HepG2 (cell line): ENCODE data around the gene NKX2-2. TPM values are rescaled to one million over a fixed set of nuclear protein-coding genes. Genes with fewer than 3 reads are reported as not detected.

ENCODE experiments used
- FOXK1 ChIP-seq: sonication (generic); formaldehyde crosslinking; IDR thresholded peaks from 2 replicates; pipeline ENCODE4 v1.4.0; 2020; ENCODE audit warnings: low read depth, missing genetic modification reagents, borderline replicate concordance
- FOXP1 ChIP-seq, 2 experiments: fragments of 450-650 bp in 1 of 2; IDR thresholded peaks; 2 replicates each; pipeline ENCODE4 v1.6.1; 2017 to 2018; ENCODE audit warnings: antibody characterized with exemption in 1 of 2
- GABPA ChIP-seq, 2 experiments: IDR thresholded peaks; 2 replicates each; pipeline ENCODE4 v1.6.1; 2011 to 2016; ENCODE audit warnings: low read depth in 2 of 2, low read length in 1 of 2, missing biosample characterization in 1 of 2, missing genetic modification characterization in 1 of 2
- GABPB1 ChIP-seq: IDR thresholded peaks from 2 replicates; pipeline ENCODE4 v1.6.1; 2016; ENCODE audit warnings: mild to moderate bottlenecking, missing genetic modification reagents, moderate library complexity, missing compliant biosample characterization
- HMGXB4 ChIP-seq, 2 experiments: sonication (generic) in 1 of 2; formaldehyde crosslinking in 1 of 2; IDR thresholded peaks; 2 replicates each; pipeline versions ENCODE4 v1.4.0 to v1.6.1; 2018 to 2020; ENCODE audit warnings: missing genetic modification reagents in 2 of 2, borderline replicate concordance in 1 of 2, low read depth in 1 of 2, mild to moderate bottlenecking in 1 of 2, missing biosample characterization in 1 of 2
- HNF1B ChIP-seq: sonication (generic); formaldehyde crosslinking; IDR thresholded peaks from 2 replicates; pipeline ENCODE4 v1.5.1; 2020; ENCODE audit warnings: mild to moderate bottlenecking, moderate library complexity, missing genetic modification reagents
- KDM4B ChIP-seq: sonication (generic); formaldehyde crosslinking; IDR thresholded peaks from 2 replicates; pipeline ENCODE4 v1.4.0; 2020; ENCODE audit warnings: missing genetic modification reagents
- MIXL1 ChIP-seq: IDR thresholded peaks from 2 replicates; pipeline ENCODE4 v1.6.1; 2016
- MLX ChIP-seq: IDR thresholded peaks from 2 replicates; pipeline ENCODE4 v1.6.1; 2016
- MYNN ChIP-seq: sonication (generic); formaldehyde crosslinking; IDR thresholded peaks from 2 replicates; pipeline ENCODE4 v1.4.0; 2020; ENCODE audit warnings: mild to moderate bottlenecking, low read depth, missing genetic modification reagents
- NCOA2 ChIP-seq: sonication (generic); formaldehyde crosslinking; IDR thresholded peaks from 2 replicates; pipeline ENCODE4 v1.8.0; 2022; ENCODE audit warnings: inconsistent platforms
- NR2C2 ChIP-seq: sonication (generic); formaldehyde crosslinking; IDR thresholded peaks from 2 replicates; pipeline ENCODE4 v1.4.0; 2020; ENCODE audit warnings: missing genetic modification reagents, mild to moderate bottlenecking, moderate library complexity, borderline replicate concordance
- NRL ChIP-seq: sonication (generic); formaldehyde crosslinking; IDR thresholded peaks from 2 replicates; pipeline ENCODE4 v1.5.0; 2020; ENCODE audit warnings: missing genetic modification reagents, mild to moderate bottlenecking, moderate library complexity, borderline replicate concordance
- ONECUT2 ChIP-seq: sonication (generic); formaldehyde crosslinking; IDR thresholded peaks from 2 replicates; pipeline ENCODE4 v1.4.0; 2020; ENCODE audit warnings: missing genetic modification reagents
- PCBP1 ChIP-seq: fragments of 200-400 bp; formaldehyde crosslinking; IDR thresholded peaks from 2 replicates; pipeline ENCODE4 v1.6.1; 2017; ENCODE audit warnings: mild to moderate bottlenecking, low read depth, low read length, borderline replicate concordance
- PRPF4 ChIP-seq: fragments of 200-400 bp; formaldehyde crosslinking; IDR thresholded peaks from 2 replicates; pipeline ENCODE4 v1.6.1; 2016; ENCODE audit warnings: low read length, low read depth; ENCODE audit not compliant: poor library complexity, severe bottlenecking
- SALL1 ChIP-seq: sonication (generic); formaldehyde crosslinking; IDR thresholded peaks from 2 replicates; pipeline ENCODE4 v1.8.0; 2022; ENCODE audit warnings: mild to moderate bottlenecking, missing genetic modification reagents
- SIX1 ChIP-seq: sonication (generic); formaldehyde crosslinking; IDR thresholded peaks from 2 replicates; pipeline ENCODE4 v1.4.0; 2020; ENCODE audit warnings: missing genetic modification reagents, borderline replicate concordance
- STAG1 ChIP-seq: sonication (generic); formaldehyde crosslinking; IDR thresholded peaks from 2 replicates; pipeline ENCODE4 v1.4.0; 2020; ENCODE audit warnings: missing genetic modification reagents
- TEAD3 ChIP-seq: optimal IDR thresholded peaks from 2 replicates; pipeline ENCODE3; 2016; ENCODE audit warnings: borderline replicate concordance
- ZBTB21 ChIP-seq: sonication (generic); formaldehyde crosslinking; IDR thresholded peaks from 2 replicates; pipeline ENCODE4 v1.4.0; 2020; ENCODE audit warnings: missing genetic modification reagents
- ZFY ChIP-seq: sonication (generic); formaldehyde crosslinking; IDR thresholded peaks from 2 replicates; pipeline ENCODE4 v1.4.0; 2020; ENCODE audit warnings: missing genetic modification reagents
- ZNF33A ChIP-seq: sonication (generic); formaldehyde crosslinking; IDR thresholded peaks from 2 replicates; pipeline ENCODE4 v1.5.1; 2020; ENCODE audit warnings: missing genetic modification reagents, mild to moderate bottlenecking, moderate library complexity, borderline replicate concordance
- ZNF414 ChIP-seq: sonication (generic); formaldehyde crosslinking; IDR thresholded peaks from 2 replicates; pipeline ENCODE4 v1.5.0; 2020; ENCODE audit warnings: missing genetic modification reagents
- ZNF501 ChIP-seq: sonication (generic); formaldehyde crosslinking; IDR thresholded peaks from 2 replicates; pipeline ENCODE4 v1.5.1; 2020; ENCODE audit warnings: mild to moderate bottlenecking, moderate library complexity, missing genetic modification reagents
- ZNF616 ChIP-seq: sonication (generic); formaldehyde crosslinking; IDR thresholded peaks from 2 replicates; pipeline ENCODE4 v1.5.0; 2020; ENCODE audit warnings: low read depth, mild to moderate bottlenecking, missing genetic modification reagents
- ZNF879 ChIP-seq: sonication (generic); formaldehyde crosslinking; IDR thresholded peaks from 2 replicates; pipeline ENCODE4 v1.8.1; 2023; ENCODE audit warnings: missing genetic modification reagents
- polyA plus RNA-seq, 8 experiments: library from polyadenylated mRNA; depleted of rRNA in 3 of 8; stranded (reverse) in 7 of 8; unstranded in 1 of 8; fragments of >200 nt; fragmentation: Illumina TruSeq in 4 of 8; extraction: Trizol in 4 of 8; gene quantifications; 2 replicates each; pipeline versions ENCODE4 v1.2.1 to v1.2.3, GENCODE V29; 2011 to 2016; ENCODE audit warnings: low read depth in 4 of 8, missing spikeins in 1 of 8, mixed read lengths in 1 of 8; ENCODE audit not compliant: insufficient read depth in 1 of 8
- total RNA-seq, 5 experiments: library from RNA; depleted of rRNA; stranded (reverse); fragments of >200 nt; fragmentation: Illumina TruSeq; extraction: Trizol; gene quantifications; 2 replicates each; pipeline ENCODE4 v1.2.3, GENCODE V29; 2016; ENCODE audit warnings: low read depth in 1 of 5

NKX2-2 gene
- total and polyA plus RNA-seq, 2 of the 13 experiments (the other 11 are each of a cell fraction or from before 2014, with no cell fraction given) = not detected

GRCh38 chr20:21529863-21530262, 16.0 kb upstream of the NKX2-2 start (continued):
- TF ChIP-seq ZNF414 (CRISPR knock-in tag) (no peak), MYNN (CRISPR knock-in tag) (no peak), NCOA2 (CRISPR knock-in tag) (0 out of 2 replicates have a peak, but pooled peaks have one; percentile 14), MIXL1 (CRISPR knock-in tag) (peak; percentile 65), ZNF616 (CRISPR knock-in tag) (no peak), ONECUT2 (peak; percentile 76), PCBP1 (no peak), ZNF33A (CRISPR knock-in tag) (no peak), STAG1 (CRISPR knock-in tag) (peak; percentile 45; the same call in 1 of the 2 replicates), MLX (CRISPR knock-in tag) (peak; percentile 78), HMGXB4 (CRISPR knock-in tag; IDR thresholded peaks at IDR 0.05; ENCODE audit: borderline replicate concordance in 1 of 2, low read depth in 1 of 2) (0 out of 4 replicates have a peak, but pooled peaks of 1 of the 2 experiments have one; percentile 32), ZFY (no peak), PRPF4 (no peak), ZBTB21 (CRISPR knock-in tag) (no peak), SIX1 (CRISPR knock-in tag) (peak; percentile 85), NR2C2 (CRISPR knock-in tag) (0 out of 2 replicates have a peak, but pooled peaks have one; percentile 20), GABPA (IDR thresholded peaks at IDR 0.05; ENCODE audit: low read depth, low read length) (no peak), GABPA (CRISPR knock-in tag; IDR thresholded peaks at IDR 0.05; ENCODE audit: low read depth) (0 out of 2 replicates have a peak, but pooled peaks have one; percentile 18), GABPB1 (CRISPR knock-in tag) (0 out of 2 replicates have a peak, but pooled peaks have one; percentile 17), FOXP1 (IDR thresholded peaks at IDR 0.05) (no peak), FOXP1 (CRISPR knock-in tag; IDR thresholded peaks at IDR 0.05) (peak; percentile 74), NRL (no peak), HNF1B (CRISPR knock-in tag) (0 out of 2 replicates have a peak, but pooled peaks have one; percentile 18), FOXK1 (CRISPR knock-in tag) (peak; percentile 88; the same call in 1 of the 2 replicates), TEAD3 (CRISPR knock-in tag) (peak; percentile 51), ZNF501 (no peak), ZNF879 (CRISPR knock-in tag) (no peak), SALL1 (no peak; the same call in 1 of the 2 replicates), KDM4B (CRISPR knock-in tag) (0 out of 2 replicates have a peak, but pooled peaks have one; percentile 63)
